Spleen (tissue), 7 donors: ENCODE results near the gene CXCL1.

Experiments
- CTCF ChIP-seq, 11 experiments: fragments of 200-600 bp in 7 of 11; fragments of 450-650 bp in 4 of 11; sonication (generic) in 4 of 11; IDR thresholded peaks in 8 of 11; conservative IDR thresholded peaks in 3 of 11; 1 replicate in 7 of 11; 2 replicates in 4 of 11; pipeline versions ENCODE4 v1.4.0 to v1.8.0; 2016 to 2021; ENCODE audit warnings: antibody characterized with exemption in 11 of 11, inconsistent platforms in 4 of 11, mild to moderate bottlenecking in 1 of 11
- POLR2A ChIP-seq, 3 donors: fragments of 450-650 bp; IDR thresholded peaks; one replicate each; pipeline ENCODE4 v1.5.1; 2017; ENCODE audit warnings: antibody characterized with exemption in 3 of 3, mild to moderate bottlenecking in 1 of 3
- donor health status: DM: no; HTN: no; CAD: no; lungs with moderate emphysema.
- donor health status: DM: no; HTN: no; CAD: no.
- donor health status: DM: no; HTN: no; CAD: no.

- no peak for TF ChIP-seq POLR2A (IDR thresholded peaks at IDR 0.05)
- no peak for TF ChIP-seq CTCF (IDR thresholded peaks at IDR 0.05 in 8 of 11, conservative IDR thresholded peaks at IDR 0.05 in 3 of 11)
These were observed 20.9 kb upstream of the CXCL1 start for GRCh38 chr4:73848183-73848777.
